ENCODE results near the gene EFTUD2.

GRCh38 chr17:44801880-44802279, 97.4 kb downstream of the EFTUD2 start:
- no peak for TF ChIP-seq CTCF (conservative IDR thresholded peaks at IDR 0.05; ENCODE audit: low read depth, low read length)
- no peak for TF ChIP-seq POLR2A (IDR thresholded peaks at IDR 0.05; ENCODE audit: low read depth, low read length)
- no peak for TF ChIP-seq CEBPB (IDR thresholded peaks at IDR 0.05; ENCODE audit: low read depth, low read length)

All from IMR-90 (cell line).